A549 treated with AZD9567 at 1 μM for 4 hours (cell line): ENCODE results near the gene REEP6. TPM values are rescaled to one million over a fixed set of nuclear protein-coding genes. Genes with fewer than 3 reads are reported as not detected.

ENCODE experiments used
- total RNA-seq: library from RNA; stranded (reverse); fragments of 200-300 nt; extraction: Qiagen RNA extraction; gene quantifications from 5 replicates; pipeline ENCODE4 v1.2.3, GENCODE V29; 2022; ENCODE audit not compliant: insufficient read depth

Gene REEP6
- total RNA-seq: 4.8 to 6.0 TPM (median 5.1 TPM) in 5 replicates

GRCh38 chr19:1491114-1491848 is at the start of gene REEP6:
Gene REEP6, plus strand, starts transcription at chr19:1491181. Its CDS starts 89 bp downstream, at chr19:1491270.

DNA sequence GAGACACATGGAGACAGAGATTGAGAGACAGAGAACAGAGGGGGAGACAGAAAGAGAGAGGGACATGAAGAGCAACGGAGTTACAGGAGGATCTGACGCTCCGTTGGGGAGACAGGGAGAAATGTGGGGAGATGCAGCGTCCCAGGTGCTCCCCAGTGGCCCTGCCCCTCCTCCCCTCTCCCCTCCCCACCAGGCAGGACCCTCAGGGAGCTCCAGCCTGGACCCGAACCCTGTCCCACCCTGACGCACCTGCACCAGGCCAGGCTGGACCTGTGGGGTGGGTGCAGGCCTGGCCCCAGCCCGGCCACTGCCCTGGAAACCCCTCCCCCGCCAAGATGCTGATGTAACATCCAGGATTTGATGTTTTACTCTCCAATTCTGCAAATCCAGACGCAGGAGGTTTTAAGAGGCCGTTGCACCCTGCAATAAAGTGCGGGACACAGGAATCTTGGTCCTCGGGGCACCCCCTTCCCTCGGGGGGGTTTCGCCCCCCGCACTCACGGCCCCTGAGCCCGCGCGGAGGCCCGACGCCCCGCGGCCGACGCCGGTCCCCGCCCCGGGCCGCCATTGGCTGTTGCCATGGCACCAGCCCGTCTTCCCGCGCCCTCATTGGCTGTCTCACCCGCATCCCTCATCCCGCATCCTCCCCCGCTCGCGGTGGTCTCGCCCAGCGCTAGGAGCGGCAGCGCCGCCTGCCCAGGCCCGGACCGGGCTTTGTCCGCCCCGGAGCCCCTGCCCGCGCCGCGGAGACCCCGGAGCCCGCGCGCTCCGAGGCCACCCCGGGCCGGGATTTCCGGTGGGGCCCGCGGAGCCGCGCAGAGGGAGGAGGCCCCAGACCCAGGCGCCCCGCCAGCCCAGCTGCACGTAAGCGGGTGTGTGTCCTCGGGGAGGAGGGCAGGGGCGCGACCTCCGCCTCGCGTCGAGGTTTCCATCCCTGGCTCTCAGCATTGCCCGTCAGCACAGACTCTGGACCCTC is 41.2 kb upstream of the REEP6 start, which contains the start of gene APC2:
APC2 (plus strand) TSS at position 655 of the 976 bp plus-strand sequence. CDS start 2,881 bp downstream, outside the sequence.

DNA sequence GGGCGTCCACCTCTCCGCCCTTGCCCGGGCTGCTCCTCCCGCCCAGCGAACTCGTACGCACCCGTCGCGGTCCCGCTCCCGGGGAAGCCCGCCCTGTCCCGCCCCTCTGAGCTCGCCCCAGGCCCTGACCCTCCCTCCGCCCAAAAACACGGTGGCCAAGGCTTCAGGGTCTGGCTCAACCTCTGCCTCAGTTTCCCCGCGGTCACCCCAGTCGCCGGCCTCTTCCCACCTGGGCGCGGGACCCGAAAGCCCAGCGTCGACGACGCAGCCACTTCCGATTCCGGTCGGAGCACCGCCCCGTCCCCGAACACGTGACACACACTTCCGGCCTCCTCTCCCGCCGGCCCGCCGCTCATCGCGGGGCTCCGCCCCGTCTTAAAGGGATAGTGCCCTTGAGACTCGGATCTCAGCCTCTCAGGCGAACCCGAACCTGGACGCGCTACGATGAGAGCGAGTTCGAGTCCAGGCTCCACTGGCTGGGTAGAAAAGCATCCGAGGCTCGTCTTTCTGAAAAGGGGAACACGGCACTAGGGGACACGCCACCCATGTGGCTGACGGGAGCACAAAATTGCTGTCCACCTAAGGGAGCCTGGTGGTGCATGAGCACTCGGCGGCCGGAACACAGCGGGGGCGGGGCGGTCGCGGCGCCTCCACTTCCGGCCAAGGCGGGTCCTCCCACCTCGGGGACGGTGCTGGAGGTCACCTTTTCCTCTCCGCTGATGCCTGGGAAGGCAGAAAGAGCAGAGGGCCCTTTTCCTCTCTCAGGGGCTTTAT is 11.9 kb upstream of the REEP6 start, which contains the start of gene C19orf25:
C19orf25 (minus strand) TSS at position 282 of the 774 bp plus-strand sequence. CDS start 312 bp downstream, outside the sequence.

DNA sequence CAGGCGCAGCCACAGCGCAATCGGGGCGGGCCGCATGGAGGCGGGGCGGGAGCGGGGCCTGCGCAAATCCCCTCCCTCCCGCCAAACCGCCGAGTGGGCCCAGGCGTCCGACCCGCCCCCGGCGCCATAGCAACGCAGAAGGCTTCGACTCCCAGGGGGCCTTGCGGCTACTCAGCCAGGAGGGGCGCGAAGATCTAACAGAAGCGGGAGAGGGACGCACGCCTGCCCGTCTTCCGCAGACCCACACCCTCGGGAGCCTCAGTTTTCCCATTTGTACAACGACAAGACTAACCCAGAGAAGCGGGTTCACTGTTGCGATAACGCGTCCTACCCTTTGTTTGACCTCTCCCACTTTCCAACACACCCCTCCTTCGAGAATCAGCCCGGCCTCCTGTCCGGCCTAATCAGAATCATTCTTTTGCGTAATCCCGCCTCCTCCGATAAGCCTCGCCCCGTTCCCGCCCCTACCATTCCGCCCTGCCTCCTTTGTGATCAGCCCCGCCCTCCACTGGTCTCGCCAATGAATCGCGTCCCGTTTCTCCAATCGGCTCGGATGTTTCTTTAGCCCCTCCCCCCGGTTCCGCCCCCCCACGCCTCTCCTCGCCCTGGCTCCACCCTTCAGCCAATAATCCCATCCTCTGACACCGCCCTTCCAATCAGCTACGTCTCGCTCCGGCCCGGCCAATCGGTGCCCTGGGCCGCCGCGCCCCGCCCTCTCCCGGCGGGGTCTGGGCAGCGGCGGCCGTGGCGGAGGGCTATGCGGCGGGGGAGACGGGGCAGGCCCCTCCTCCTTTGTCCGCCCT is 469 bp upstream of the REEP6 start, which contains the start of gene PCSK4:
PCSK4 (minus strand) TSS at position 40 of the 803 bp plus-strand sequence; CDS start at position 36, 4 bp downstream.

GRCh38 chr19:1512671-1513498 is 21.9 kb downstream of the REEP6 start, which contains the start of gene ADAMTSL5:
Gene ADAMTSL5, minus strand, starts transcription at chr19:1513019. Its CDS starts 2,076 bp downstream, at chr19:1510943.

GRCh38 chr19:1523412-1524286 is 32.7 kb downstream of the REEP6 start, which contains the start of gene PLK5:
Gene PLK5, plus strand, starts transcription at chr19:1524077. Its CDS starts 2,920 bp downstream, at chr19:1526997.

Other genes with a start within 250 kb of the REEP6 start
- 73.2 to 172 TPM (median 163 TPM) in 5 replicates for gene ATP5F1D, start 249.4 kb upstream of the REEP6 start, total RNA-seq
- gene MIDN, start 242.6 kb upstream of the REEP6 start, total RNA-seq: 37.1 to 51.8 TPM (median 48.1 TPM) in 5 replicates
- gene CIRBP, start 221.8 kb upstream of the REEP6 start, total RNA-seq: 117 to 198 TPM (median 123 TPM) in 5 replicates
- gene FAM174C, start 215.7 kb upstream of the REEP6 start, total RNA-seq: 41.0 to 95.6 TPM (median 76.7 TPM) in 5 replicates
- gene EFNA2, start 205.3 kb upstream of the REEP6 start, total RNA-seq: 1.1 to 2.1 TPM (median 1.6 TPM) in 4 of 5 replicates, not detected in the other
- gene NDUFS7, start 107.3 kb upstream of the REEP6 start, total RNA-seq: 72.8 to 98.9 TPM (median 75.7 TPM) in 5 replicates
- 32.7 to 46.1 TPM (median 41.7 TPM) in 5 replicates for gene GAMT, start 89.6 kb upstream of the REEP6 start, total RNA-seq
- gene DAZAP1, start 83.6 kb upstream of the REEP6 start, total RNA-seq: 66.2 to 95.9 TPM (median 93.7 TPM) in 5 replicates
- gene RPS15, start 52.8 kb upstream of the REEP6 start, total RNA-seq: 1,367 to 2,061 TPM (median 1,872 TPM) in 5 replicates
- 1.5 to 8.3 TPM (median 1.8 TPM) in 5 replicates for gene APC2, start 41.1 kb upstream of the REEP6 start, total RNA-seq
- gene C19orf25, start 12.0 kb upstream of the REEP6 start, total RNA-seq: 10.1 to 21.7 TPM (median 20.5 TPM) in 5 replicates
- 0.73 to 1.1 TPM (median 0.99 TPM) in 4 of 5 replicates, not detected in the other for gene PCSK4, start 831 bp upstream of the REEP6 start, total RNA-seq
- 3.1 to 7.3 TPM (median 3.5 TPM) in 5 replicates for gene ADAMTSL5, start 21.8 kb downstream of the REEP6 start, total RNA-seq
- gene PLK5, start 32.9 kb downstream of the REEP6 start, total RNA-seq: 0.03 to 0.06 TPM (median 0.03 TPM) in 3 of 5 replicates, not detected in the others
- gene MEX3D, start 77.1 kb downstream of the REEP6 start, total RNA-seq: 5.3 to 12.8 TPM (median 11.7 TPM) in 5 replicates
- gene MBD3, start 101.7 kb downstream of the REEP6 start, total RNA-seq: 33.3 to 54.0 TPM (median 45.6 TPM) in 5 replicates
- gene UQCR11, start 114.3 kb downstream of the REEP6 start, total RNA-seq: 117 to 187 TPM (median 177 TPM) in 5 replicates
- gene TCF3, start 161.4 kb downstream of the REEP6 start, total RNA-seq: 55.6 to 70.1 TPM (median 64.7 TPM) in 5 replicates